ENCODE results near the gene NID1.
"Not testable (repeated sequence)": the region's sequence is repeated elsewhere in the genome, so short reads cannot be mapped to it uniquely, and the experiment has no call there.

NID1 gene

DNA sequence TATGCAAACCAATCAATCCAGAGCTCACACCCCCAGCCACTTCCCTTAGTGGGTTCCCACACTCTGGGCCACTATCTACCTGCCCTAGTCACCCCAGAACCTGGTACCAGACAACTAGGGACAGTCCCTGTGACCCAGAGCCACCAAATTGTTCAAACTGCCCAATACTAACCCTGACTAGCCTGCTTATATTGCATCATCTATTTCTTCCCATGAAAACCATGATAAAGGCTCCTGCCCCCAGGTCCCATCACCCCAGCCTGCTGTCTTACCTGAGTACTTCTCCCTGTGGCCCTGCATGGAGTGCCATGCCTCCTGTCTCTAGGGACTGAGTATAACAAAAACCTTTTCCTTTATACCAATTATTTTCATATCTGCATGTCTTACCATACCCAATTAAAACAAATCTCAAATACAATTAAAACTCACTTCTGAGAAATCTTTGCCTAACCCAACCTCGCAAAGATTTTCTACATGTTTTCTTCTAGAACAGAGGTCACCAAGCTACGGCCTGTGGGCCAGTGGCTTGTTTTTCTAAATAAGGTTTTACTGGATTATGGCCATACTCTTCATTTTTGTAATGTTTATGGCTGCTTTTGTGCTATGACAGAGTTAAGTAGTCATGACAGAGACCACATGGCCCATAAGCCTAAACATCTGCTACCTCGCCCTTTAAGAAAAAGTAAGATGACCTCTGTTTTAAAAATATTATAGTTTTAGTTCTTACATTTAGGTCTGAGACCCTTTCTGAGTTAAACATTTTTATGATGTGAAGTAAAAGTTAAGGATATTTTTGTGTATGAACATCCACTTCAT is 31.0 kb upstream of the NID1 start:
- DNase-seq, result no peak

DNA sequence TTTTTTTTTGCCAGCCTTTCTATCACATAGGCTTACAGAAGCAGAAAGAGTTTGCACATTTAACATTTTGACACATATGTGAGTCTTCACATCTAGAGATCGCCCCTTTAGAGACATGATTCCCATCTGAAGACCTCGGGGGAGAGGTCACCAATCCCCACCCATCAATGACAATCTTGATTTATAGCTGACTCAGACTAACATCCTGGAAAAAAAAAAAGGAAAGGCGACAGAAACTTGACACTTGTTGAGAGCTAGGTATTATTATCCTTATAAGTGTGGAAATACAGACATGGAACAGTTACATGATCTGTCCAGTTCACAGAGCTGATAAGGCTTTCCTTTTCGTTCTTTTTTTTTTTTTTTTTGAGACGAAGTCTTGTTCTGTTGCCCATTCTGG is 28.0 kb upstream of the NID1 start:
- DNase-seq, result no peak

DNA sequence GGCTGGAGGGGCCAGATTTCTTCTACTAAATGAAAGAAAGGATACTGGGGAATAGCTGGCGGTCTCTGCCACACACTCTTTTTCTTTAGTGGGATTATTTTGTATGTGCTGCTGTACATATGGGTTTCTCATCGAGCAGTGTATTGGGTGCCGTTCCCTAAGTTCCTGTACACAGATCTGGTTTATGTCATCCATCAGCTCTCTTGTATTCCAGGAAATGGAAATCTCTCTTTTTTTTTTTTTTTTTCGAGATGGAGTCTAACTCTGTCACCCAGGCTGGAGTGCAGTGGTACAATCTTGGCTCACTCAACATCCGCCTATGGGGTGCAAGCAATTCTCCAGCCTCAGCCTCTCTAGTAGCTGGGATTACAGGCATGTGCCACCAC is 27.0 kb upstream of the NID1 start:
- no peak for DNase-seq

DNA sequence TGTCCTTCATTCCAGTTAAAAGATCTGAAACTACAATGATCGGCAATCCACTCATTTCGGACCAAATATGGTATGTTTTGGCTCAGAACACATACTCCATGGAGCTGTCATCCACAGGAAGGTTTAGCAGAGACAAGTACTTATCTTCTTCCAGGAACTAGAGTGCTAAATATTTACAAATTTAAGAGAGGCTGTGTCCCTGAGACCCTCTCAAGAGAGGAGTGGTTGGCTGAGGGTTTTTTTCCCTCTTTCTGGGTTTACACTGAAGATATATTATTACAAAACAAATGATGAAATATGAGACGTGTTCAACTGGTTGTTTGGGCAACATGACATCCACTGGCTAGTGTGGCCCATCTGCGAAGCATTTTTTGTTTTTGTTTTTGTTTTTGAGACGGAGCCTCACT is 25.9 kb upstream of the NID1 start:
- no peak for DNase-seq

DNA sequence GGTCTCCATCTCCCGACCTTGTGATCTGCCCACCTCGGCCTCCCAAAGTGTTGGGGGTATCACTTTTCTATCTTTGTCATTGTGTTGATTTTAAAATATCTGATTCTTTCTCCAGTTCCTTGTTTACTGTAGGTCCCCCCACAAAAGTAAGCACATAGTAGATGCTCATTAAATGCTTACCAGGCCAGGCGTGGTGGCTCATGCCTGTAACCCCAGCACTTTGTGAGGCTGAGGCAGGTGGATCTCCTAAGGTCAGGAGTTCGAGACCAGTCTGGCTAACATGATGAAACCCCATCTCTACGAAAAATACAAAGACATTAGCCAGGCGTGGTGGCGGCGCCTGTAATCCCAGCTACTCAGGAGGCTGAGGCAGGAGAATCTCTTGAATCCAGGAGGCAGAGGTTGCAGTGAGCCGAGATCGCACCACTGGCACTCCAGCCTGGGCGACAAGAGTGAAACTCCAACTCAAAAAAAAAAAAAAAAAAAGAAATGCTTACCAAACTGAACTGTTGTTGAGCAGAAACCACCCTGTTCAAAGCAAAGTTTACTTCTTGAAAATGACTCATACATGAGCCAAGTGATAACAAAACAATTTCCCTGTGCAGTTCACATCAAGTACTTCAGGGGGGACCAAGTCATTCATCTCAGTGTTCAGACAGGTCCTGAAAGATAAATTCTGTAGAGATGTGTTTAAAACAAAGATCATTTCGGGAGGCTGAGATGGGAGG is 24.3 kb upstream of the NID1 start:
- no peak for DNase-seq

DNA sequence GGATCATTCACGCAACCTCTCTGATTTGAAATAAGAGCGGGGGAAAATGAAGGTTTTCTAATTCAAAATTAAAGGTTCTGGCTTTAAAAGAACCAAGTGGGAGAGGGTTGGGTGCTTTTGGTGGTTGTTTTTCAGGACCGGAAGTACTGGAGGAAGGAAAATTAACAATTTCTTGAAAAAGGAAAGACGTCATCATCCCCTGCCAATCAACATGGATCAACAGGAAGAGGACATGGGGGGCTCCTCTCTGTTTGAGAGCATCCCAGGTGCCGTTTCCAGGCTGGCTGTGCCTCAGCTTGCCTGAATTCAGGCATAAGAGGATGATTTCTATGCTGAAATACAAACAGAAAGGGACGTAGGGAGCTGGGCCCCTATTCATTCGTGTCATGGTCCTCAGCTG is 21.6 kb upstream of the NID1 start:
- DNase-seq, result no peak

DNA sequence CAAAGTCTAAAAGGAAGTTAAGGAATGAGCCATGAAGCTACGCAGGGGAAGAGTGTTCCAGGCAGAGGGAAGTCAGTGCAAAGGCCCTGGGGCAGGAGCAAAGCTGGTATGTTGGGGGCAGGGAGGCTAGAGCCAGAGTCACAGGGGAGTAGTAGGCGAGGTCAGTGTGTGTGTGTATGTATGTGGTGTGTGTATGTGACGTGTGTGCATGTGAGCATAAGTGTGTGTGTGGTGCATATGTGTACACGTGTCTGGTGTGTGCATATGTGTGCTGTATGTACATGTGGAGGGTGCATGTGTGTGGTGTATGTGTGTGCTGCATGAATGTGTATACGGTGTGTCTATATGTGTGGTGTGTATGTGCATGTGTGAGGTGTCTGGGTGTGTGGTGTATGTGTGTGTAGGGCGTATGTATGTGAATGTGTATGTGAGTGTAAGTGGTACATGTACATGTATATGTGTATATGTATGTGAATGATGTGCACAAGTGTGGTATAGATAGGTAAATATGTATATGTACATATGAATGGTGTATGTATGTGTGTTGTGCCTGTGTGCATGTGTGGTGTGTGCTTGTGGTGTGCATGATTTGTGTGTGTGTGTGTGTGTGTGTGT is 20.8 kb upstream of the NID1 start:
- DNase-seq, result no peak

DNA sequence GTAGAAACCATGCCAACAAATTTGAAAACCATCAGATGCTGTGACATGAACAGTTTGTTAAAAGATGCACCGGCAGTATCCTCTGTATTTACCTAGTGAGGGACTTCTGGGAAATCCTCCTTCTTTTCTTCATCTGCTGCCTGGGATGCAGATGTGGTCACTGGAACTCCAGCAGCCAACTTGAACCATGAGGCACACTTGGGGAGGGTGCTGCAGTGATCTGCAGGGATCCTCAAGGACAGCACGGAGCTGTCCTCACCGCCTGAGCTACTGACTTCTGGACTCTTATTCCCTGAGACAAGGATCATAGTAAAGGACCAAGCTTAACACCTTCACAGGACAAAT is 19.5 kb upstream of the NID1 start:
- no peak for DNase-seq

DNA sequence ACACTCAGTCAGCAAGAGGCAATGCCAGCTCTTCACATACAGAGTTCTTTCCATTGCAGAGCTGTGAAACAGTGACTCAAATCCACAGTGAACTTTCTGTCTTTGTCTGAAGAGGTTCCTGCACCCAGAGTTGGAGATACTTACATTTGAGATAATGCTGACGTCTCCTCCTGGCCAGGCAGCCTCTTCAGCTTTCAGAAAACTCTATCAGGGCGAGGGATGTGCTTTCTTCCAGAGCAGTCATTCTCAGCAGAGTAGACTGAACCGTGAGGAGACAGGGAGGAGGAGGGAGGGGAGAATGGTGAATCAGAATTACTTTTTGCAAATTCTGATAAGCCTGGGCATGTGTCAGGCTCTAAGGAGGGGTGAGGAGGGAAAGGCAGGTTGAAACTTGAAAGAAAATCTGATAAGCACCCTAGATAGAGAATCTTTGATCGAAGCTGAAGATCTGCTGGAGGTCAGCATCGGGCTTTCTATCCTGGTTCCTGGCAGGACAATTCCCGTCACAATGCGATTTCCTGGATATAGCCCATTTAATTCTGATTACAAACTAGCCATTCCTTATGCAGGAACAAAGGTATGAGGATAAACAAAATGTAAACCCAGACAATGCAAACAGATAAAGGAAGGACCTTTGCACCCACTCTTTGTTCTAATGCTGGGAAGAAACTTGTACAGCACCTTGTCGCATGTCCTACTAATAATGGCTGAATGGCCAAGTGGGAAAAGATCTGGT is 18.9 kb upstream of the NID1 start:
- no peak for DNase-seq

DNA sequence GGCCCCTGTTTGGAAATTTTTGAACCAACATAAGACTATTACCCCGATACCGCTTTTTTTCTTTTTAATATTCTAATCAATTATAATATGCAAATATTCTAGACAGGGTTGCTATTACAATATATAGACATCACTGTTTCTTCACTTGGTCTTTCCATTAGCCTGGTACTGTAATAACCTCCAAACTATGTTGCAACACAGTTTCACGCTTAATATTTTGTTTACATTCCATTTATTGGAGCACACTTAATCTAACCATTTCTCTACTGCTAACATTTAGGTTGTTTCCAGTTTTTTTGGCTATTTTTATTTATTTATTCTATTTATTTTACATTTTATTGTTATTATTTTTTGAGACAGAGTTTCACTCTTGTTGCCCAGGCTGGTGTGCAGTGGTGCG is 17.6 kb upstream of the NID1 start:
- DNase-seq, result no peak

DNA sequence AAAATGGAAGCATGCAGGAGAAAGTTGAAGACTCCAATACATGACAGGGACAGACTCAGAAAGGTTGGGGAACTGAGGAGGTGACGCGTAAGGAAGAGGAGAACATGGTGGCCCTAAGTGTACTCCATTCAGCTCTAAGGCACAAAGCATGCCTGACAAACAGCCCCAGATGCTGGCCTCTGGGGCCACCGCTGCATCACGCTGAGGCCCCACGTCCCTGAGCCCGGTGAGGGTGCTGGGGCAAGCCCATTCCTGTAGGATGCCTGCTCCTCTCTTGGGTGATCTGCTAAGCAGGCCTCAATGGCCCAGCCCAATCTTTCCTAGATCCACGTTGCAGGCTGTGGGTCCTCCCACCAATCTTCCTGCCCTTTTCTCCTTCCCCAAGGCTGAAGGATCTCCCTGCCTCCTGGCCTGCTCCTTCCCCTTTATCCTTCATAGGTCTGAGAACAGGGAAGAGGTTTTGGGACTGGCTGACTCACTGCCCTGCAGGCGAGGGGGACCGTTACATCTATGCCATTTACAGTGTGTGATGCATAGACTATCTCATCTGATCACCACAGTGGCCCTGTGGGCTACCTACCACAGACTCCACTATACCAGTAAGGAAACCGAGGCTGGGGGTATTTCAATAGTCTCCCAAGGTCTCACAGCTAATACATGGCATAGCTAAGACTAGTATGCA is 16.8 kb upstream of the NID1 start:
- DNase-seq, result no peak

DNA sequence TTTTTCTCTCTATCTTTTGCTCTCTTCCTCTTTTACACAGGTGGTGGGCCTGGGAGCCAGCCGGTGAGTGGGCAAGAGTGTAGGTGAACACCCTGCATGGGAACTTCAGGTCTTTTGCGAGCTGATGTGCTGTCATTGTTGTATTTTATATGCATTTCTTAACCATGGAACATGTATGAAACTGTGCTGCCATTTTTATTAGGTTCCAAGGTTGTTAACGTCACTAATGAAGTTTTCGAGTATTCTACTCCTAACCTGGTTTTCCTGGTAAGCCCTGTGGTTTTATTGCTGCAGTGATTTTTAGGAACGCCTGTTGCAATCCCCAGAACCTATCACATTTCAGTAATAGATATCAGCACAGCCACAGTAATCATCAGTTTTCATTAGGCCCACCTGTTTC is 14.8 kb upstream of the NID1 start:
- no peak for DNase-seq

DNA sequence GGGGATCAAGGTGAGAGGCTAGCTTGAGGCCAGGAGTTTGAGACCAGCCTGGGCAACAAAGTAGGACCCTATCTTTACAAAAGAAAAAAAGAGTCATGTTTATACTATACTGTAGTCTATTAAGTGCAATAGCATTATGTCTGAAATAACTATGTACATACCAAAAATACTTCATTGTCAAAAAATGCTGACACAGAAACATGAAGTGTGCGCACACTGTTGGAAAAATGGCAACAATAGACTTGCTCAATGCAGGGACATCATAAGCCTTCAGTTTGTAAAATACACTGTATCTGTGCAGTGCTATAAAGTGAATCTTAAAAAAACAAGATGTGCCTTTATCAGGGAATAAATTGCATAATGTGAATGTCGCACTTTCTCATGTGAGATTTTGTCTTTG is 14.1 kb upstream of the NID1 start:
- DNase-seq, result no peak

DNA sequence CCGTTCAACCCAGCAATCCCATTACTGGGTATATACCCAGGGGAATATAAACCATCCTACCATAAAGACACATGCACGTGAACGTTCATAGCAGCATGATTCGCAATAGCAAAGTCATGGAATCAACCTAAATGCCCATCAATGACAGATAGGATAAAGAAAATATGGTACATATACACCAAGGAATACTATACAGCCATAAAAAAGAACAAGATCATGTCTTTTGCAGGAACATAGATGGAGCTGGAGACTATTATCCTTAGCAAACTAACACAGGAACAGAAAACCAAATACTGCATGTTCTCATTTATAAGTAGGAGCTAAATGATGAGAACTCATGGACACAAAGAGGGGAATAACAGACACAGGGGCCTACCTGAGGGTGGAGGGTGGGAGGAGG is 13.2 kb upstream of the NID1 start:
- not testable (repeated sequence) for DNase-seq

DNA sequence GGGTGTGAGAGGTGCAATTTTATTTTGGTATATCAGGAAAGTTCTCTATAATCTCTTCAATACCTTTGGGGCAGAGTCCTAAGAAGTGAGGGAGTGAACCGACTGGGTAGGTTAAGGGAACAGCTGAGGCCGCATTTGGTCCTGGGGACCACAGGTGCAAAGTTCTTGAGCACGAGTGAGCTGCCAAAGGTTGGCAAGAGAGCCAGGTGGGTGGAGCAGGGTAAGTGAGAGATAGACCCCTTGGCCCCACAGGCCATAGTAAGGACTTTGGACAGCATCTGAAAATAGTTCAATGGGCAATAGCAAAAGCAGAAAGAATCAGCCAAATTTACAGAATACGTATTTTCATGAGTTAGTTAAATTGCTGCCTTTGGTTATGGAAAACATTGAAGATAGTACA is 11.0 kb upstream of the NID1 start:
- DNase-seq, result no peak

DNA sequence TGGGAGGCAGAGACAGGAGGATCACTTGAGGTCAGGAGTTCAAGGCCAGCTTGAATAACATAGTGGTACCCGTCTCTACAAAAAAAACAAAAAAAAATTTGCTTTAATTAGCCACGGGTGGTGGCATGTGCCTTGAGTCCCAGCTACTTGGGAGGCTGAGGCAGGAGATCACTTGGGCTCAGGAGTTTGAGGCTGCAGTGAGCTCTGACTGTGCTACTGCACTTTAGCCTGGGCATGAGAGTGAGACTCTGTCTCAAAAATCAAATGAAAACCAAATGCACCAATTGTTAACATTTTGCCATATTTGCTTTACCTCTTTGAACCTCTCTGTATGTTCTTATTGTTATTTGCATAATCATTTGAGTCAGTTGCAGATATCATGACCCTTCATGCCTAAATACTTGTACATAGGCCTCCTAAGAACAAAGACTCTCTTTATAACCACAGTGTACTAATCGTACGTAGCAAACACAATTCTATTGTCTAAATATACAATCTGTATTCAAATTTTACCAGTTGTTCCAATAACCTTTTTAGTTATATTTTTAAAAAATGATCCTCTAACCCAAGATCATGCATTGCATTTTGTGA is 8.5 kb upstream of the NID1 start:
- DNase-seq, result no peak

DNA sequence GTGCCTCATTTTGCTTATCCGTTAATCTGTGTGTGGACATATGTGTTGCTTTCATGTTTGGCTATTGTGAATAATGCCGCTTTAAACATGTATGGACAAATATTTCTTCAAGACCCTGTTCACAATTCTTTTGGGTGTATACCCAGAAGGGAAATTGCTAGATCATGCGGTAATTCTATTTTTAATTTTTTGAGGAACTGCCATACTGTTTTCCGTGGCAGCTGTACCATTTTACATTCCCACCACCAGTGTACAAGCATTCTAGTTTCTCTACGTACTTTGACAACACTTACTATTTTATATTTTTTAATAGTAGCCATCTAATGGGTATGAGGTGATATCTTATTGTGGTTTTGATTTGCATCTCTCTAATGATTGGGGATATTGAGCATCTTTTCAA is 7.1 kb upstream of the NID1 start:
- no peak for DNase-seq

DNA sequence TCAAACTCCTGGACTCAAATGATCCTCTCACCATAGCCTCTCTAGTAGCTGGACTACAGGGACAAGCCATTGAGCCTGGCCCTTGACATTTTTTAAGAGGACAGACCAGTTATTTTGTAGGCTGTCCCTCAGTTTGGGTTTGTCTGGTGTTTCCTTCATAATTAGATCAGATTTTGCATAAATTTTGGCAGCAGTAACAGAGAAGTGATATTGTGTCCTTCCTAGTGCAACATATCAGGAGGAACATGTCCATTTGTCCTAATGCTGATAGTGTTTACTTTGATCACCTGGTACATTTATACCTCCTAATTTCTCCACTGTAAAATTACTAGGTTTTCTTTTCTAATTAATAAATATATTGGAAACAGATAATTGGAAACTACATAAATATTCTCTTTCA is 5.9 kb upstream of the NID1 start:
- DNase-seq, result no peak

DNA sequence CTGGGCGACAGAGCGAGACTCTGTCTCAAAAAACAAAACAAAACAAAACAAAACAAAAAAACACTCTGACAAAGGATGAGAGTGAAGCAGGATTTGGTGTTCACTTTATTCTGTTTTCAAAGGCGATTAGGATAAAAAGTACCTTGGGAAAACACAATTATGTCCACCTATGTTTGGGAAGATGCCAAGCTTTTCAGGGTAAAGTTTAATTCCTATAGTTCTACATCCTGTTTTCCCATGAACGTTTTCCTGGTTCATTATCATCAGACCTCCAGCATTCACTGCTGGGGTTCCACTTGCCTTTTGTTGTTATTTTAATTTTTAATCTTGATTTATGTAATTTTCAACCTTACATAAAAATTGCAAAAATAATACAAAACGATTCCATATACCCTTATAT is 4.9 kb upstream of the NID1 start:
- DNase-seq, result no peak

DNA sequence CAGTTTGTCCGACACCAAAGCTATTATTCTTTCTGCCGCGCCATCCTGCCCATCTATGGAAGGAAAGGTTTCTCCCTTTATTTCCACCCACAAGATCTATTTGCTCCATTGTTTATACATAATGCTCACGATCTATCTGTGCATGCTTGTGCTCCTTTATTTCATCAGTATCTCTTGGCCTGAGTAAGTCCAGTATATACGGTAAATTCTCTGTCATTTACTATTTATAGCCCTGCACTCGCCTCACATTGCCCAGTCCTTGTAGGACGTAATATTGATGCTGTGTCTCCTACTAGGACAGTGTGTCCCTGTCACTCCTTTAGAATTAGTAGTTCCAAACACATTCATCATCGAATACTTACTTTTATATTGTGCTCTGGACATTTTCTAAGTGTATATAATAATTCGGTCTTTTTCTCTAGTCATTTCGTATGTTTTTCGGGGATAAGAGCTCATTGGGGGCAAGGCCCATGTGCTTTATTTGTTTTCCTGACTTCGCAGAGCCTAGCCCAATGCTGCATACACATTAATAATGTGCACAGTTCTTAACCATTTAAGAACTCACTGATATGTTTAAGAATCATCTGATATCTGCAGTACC is 3.1 kb upstream of the NID1 start:
- no peak for DNase-seq

DNA sequence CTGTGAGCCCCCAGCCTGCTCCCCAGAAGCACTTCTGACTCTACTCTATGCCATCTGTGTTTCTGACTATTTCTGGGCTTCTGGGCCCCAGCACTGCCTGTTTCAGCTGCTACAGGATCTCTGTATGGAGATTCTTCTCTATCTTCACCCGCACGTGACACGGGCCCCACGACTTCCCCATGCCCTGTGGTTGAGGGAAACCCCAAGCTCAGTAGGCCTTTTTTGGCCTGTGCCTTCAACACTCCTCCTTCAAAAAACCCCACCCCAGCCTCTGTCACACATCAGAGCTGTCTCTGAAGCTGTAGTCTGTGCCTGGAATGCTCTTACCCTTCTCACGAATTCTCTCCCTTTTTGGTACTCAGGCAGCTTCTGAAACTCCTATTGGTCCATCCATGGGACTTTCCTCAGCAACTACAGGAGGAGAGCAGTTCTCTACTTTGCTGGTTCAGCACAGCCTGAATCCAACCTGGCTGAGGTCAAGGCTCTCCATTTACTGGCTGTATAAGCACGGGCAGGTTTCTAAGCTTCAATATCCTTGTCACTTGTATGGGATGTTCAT is 2.0 kb upstream of the NID1 start:
- DNase-seq, result no peak

DNA sequence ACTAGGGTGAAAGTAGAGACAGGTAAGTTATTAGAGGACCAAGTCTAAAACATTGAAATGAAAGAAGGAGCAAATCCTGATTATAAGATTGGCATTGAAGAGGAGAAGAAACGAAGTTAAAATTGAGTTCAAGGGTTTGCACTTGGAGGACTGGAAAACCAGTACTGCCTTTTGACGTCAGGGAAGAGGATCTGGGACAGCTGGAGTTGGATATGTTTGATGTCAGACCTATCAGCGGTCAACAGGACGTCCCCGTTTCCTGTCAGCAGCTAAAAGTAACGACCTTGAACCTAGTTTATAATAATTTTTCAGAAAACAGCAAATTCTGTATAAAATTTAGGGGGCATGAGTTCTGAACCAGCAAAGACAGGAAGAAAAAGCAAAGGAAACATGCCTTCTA is 1.2 kb upstream of the NID1 start:
- no peak for DNase-seq

Measured in NCI-H1105 treated with DMSO at 0.1 percent for 48 hours (cell line).